ENCODE results near the gene TNNT1. TPM values are rescaled to one million over a fixed set of nuclear protein-coding genes. Genes with fewer than 3 reads are reported as not detected.

The TNNT1 gene
- total RNA-seq, 4 donors from 2014 or later: 2.5 to 9.3 TPM; not detected in 2

DNA sequence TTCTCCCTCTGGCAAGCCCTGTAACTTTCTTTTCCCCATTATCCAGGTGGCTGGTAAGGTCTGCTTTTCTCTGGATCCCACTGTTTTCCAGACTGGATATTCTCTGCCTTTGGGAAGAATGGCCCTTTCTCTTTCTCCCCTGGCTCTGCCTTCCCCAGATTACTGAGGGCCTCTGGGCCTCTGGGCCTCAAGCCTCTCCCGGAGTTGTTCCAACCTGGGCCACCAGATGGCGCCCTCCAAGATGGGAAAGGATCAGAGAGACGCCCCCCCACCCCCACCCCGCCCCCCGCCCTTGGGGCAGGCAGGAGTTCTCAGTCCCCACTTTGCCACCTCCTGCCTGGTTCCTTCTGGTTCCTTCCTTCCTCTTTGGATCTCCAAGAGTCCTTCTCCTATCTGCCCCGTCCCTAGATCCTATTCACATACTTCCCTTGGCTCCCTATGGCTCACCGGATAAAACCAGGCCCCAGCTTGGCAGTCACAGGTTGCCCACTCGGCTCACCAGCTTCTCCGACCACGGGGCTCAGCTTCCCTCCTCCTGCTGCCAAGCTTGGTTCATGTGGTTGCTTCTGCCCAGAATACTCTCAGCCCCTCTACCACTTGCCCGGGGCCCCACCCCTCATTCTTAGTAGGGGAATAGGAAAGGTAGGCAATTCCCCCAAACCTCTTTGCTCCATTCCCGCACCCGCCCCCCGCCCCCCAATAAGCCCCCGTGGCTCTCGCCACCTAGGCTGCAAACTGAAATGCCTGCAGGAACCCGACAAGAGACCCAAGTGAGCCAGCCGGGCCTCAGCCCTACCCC is 60.3 kb downstream of the TNNT1 start:
- no peak for TF ChIP-seq POLR2A (IDR thresholded peaks at IDR 0.05)
- peak; percentile 42 to 89 (median 73) for TF ChIP-seq CTCF (IDR thresholded peaks at IDR 0.05)
- DNase-seq: peak; percentile 79 to 82
- H3K27me3 ChIP-seq: peaks cover 0 to 7% of the 10 kb centered on the region in 2 donors
- H3K4me3 ChIP-seq: no peak overlapping the region
- no peaks in the 10 kb centered on the region for H3K36me3 ChIP-seq
- peak overlapping the region in 1 of 2 donors; percentile 41 for H3K27ac ChIP-seq
- no peaks in the 10 kb centered on the region for H3K9me3 ChIP-seq
- intact Hi-C loops (cut with DNase I; ENCODE audit: low total_unique reads): loop anchor here (10.0 kb wide), 1 partner anchor 1756 kb away; the partner anchor contains the start of genes PEG3 and ZIM2
- peaks cover 0 to 9% of the 10 kb centered on the region in 2 donors for H3K4me1 ChIP-seq

DNA sequence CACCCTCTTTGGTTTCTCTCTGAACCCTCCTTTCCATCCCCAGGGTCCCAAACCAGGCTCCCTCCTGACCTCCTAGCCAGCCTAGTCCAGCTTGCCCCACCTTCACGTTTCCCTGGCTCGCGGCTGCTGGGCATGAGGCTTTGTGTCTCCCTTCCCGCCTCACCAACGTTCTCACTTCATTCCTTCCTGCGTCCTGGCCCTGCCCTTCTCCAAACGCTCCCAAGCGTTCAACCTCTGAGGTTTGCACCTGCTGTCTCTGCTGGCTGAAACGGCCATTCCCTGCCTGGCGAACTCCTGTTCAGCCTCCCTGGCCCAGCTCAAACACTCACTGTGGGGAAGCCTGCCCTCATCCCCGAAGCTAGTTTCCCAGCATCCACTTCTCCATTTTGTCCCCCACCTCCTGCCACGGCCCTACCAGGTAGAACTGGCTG is 61.0 kb downstream of the TNNT1 start:
- Histone ChIP-seq H3K4me1 (peaks cover 0 to 9% of the 10 kb centered on the region in 2 donors), H3K4me3 (no peak overlapping the region), H3K36me3 (no peaks in the 10 kb centered on the region), H3K9me3 (no peaks in the 10 kb centered on the region), H3K27ac (peak overlapping the region; percentile 6 to 41), H3K27me3 (peaks cover 0 to 13% of the 10 kb centered on the region in 2 donors)
- intact Hi-C loops (cut with DNase I; ENCODE audit: low total_unique reads): loop anchor here (10.0 kb wide), 1 partner anchor 1757 kb away; the partner anchor contains the start of genes PEG3 and ZIM2
- no peak for DNase-seq
- TF ChIP-seq CTCF (IDR thresholded peaks at IDR 0.05) (no peak), POLR2A (IDR thresholded peaks at IDR 0.05) (no peak)

GRCh38 chr19:55087542-55087901 is 61.5 kb downstream of the TNNT1 start:
- DNase-seq: no peak
- intact Hi-C loops (cut with DNase I; ENCODE audit: low total_unique reads): loop anchor here (10.0 kb wide), 1 partner anchor 1757 kb away; the partner anchor contains the start of genes PEG3 and ZIM2
- H3K36me3 ChIP-seq: no peaks in the 10 kb centered on the region
- peaks cover 3 to 18% of the 10 kb centered on the region in 2 donors for H3K27me3 ChIP-seq
- H3K9me3 ChIP-seq: no peaks in the 10 kb centered on the region
- H3K4me3 ChIP-seq: peak overlapping the region; percentile 35 to 45
- no peak for TF ChIP-seq POLR2A (IDR thresholded peaks at IDR 0.05)
- TF ChIP-seq CTCF (IDR thresholded peaks at IDR 0.05): no peak
- H3K4me1 ChIP-seq: peaks cover 0 to 9% of the 10 kb centered on the region in 2 donors
- H3K27ac ChIP-seq: peak overlapping the region; percentile 6 to 41

- no peaks in the 10 kb centered on the region for H3K9me3 ChIP-seq
- peak in 1 of 2 donors; percentile 29 for TF ChIP-seq POLR2A (IDR thresholded peaks at IDR 0.05)
- TF ChIP-seq CTCF (IDR thresholded peaks at IDR 0.05): peak in 1 of 4 experiments; percentile 0
- peak overlapping the region in 1 of 2 donors; percentile 31 for H3K27ac ChIP-seq
- peaks cover 0 to 9% of the 10 kb centered on the region in 2 donors for H3K4me1 ChIP-seq
- H3K4me3 ChIP-seq: peak overlapping the region; percentile 35 to 45
- H3K36me3 ChIP-seq: no peaks in the 10 kb centered on the region
- DNase-seq: peak; percentile 93 to 96
- H3K27me3 ChIP-seq: peaks cover 9 to 24% of the 10 kb centered on the region in 2 donors
- intact Hi-C loops (cut with DNase I; ENCODE audit: low total_unique reads): loop anchor here (10.0 kb wide), 1 partner anchor 1758 kb away; the partner anchor contains the start of genes PEG3 and ZIM2
Observed at GRCh38 chr19:55086730-55087541, 62.1 kb downstream of the TNNT1 start.
